NCI-H2227 (cell line): Measurements from ENCODE around the gene CDIPT.

ENCODE experiments used
- DNase-seq: peaks from one replicate; lab custom pipeline; 2025; ENCODE audit not compliant: unreplicated experiment; lab: John Stamatoyannopoulos, UW

The CDIPT gene

GRCh38 chr16:29811896-29812665, 50.9 kb downstream of the CDIPT start, which contains the start of gene PRRT2:
TSS of gene PRRT2 (plus strand) at chr16:29812193. CDS start at chr16:29813055, 862 bp downstream.
- DNase-seq: peak; percentile 94

DNA sequence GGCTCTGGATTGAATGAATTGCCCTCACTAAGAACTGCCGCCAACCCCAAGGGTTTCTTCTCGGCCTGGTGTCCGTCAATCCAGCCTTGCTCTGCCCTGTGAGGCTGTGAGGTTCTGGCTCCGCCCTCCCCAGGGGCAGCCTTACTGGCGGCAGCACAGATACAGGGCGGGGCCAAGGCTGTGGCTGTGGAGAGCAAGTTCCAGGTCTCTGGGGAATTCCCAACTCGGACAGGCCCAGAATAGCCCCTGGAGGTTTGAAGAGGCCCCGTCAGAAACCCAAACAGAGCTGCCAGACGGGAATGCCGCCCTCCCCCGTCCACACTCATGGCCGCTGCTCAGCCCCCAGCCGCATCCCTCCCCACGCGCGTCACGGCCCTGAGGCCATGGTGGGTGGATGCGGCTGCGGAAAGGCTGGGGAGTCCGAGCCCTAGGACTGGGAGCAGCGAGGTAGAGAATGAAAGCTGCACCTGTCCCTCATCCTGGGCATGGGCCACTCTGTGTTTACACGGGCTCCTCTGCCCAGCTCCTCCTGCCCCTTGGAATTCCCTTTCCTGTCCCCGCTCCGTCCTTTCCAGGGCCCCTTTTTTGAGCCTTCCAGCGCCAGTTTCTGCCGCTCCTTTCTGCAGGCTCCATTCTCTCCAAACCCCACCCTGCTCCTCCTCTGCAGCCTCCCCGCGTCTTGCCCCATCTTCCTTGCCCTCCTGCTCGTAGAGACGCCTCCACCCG, 51.7 kb downstream of the CDIPT start:
- peak; percentile 95 for DNase-seq

GRCh38 chr16:29810699-29811169, 52.3 kb downstream of the CDIPT start:
- DNase-seq: no peak

DNA sequence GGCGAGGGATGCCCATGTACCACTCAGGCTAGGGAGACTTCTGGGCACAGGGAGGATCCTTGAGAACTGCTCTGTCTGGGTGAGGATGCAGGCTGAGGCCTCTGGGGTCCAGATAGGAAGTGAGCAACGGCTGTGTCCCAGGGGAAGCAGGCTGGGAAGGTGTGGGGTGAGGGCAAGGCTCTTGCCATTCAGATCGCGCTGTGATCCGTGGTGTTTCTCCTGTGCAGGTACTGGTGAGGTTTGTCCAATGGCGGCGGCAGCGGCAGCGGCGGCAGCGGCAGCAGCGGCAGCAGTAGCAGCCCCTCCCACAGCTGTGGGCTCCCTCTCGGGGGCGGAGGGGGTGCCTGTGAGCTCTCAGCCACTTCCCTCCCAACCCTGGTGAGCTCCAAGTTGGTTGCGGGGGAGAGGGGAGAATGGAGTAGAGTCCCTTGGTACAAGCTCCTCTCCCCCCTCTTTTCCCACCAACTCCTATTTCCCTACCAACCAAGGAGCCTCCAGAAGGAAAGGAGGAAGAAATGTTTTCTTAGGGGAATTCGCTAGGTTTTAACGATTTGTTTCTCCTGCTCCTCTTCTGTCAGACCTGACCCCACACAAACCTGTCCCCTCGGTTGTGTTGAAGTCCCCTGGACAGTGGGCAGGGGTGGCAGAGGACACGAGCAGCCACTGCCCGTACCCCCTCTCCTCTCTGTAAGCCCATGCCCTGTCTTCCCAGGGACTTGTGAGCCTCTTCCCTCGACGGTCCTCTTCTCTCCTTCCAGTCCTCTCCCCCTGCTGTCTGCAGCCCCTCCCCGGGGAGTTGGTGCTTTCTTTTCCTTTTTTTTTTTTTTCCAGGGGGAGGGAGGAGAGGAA, 53.0 kb downstream of the CDIPT start:
- DNase-seq: peak; percentile 63

DNA sequence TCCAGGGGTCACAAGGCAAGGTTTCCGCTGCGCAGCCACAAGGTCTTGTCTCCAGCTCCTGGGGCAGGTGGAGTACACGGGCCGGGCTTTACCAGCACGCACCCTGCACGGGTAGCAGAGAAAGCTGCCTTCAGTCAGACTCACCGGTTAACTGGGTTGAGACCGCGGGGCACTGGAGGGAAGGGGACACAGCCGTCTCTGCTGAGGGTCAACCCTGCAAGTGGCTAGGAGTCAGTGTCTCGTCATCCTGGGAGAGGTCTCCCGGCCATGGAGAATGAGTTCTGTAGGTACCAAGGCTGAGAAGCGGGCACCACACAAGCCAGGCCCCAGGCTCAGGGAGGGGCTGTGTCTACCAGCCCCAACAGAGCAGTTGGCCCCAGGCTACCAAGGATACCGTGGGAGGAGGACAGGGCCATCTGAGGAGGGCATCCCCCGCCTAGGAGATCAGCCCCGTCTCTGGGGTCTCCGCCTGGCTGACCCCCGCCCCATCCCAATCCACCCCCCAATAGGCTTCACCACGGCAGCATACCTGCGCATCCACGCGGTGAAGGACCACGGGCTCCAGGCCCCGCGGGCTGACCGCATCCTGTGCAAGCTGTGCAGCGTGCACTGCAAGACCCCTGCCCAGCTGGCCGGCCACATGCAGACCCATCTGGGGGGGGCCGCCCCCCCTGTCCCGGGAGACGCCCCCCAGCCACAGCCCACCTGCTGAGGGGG, 53.8 kb downstream of the CDIPT start:
- peak; percentile 46 for DNase-seq
